Measurements from ENCODE around the gene FBN3. TPM values are rescaled to one million over a fixed set of nuclear protein-coding genes. Genes with fewer than 3 reads are reported as not detected.

FBN3 gene
- total RNA-seq, 1 donor from 2014 or later = not detected

DNA sequence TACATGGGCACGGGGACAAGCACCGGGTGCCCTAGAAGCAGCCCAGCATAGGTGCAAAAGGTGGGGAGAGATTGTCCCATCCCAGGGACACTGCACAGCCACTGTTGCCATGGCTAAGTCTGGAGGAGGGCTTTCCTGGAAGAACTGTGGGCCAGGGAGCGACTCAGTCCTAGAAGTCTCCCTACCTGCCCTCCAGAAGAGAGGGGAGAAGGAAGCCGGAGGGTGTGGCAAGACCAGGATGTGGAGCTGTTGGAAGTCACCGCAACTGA is 2.3 kb upstream of the FBN3 start:
- no peak overlapping the region for H3K27ac ChIP-seq (replicated peaks)
- intact Hi-C loops (cut with micrococcal nuclease) = no loop called here
- no peak overlapping the region for H3K4me3 ChIP-seq
- no peaks in the 10 kb centered on the region for H3K9me3 ChIP-seq (replicated peaks)
- H3K36me3 ChIP-seq = no peaks in the 10 kb centered on the region
- DNase-seq = no peak
- TF ChIP-seq, protein P1, sequence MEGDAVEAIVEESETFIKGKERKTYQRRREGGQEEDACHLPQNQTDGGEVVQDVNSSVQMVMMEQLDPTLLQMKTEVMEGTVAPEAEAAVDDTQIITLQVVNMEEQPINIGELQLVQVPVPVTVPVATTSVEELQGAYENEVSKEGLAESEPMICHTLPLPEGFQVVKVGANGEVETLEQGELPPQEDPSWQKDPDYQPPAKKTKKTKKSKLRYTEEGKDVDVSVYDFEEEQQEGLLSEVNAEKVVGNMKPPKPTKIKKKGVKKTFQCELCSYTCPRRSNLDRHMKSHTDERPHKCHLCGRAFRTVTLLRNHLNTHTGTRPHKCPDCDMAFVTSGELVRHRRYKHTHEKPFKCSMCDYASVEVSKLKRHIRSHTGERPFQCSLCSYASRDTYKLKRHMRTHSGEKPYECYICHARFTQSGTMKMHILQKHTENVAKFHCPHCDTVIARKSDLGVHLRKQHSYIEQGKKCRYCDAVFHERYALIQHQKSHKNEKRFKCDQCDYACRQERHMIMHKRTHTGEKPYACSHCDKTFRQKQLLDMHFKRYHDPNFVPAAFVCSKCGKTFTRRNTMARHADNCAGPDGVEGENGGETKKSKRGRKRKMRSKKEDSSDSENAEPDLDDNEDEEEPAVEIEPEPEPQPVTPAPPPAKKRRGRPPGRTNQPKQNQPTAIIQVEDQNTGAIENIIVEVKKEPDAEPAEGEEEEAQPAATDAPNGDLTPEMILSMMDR (IDR thresholded peaks at IDR 0.05; ENCODE audit: borderline replicate concordance) = no peak
- H3K4me1 ChIP-seq = peaks cover 28% of the 10 kb centered on the region
- peaks cover 55% of the 10 kb centered on the region for H3K27me3 ChIP-seq (ENCODE audit: low read depth)

DNA sequence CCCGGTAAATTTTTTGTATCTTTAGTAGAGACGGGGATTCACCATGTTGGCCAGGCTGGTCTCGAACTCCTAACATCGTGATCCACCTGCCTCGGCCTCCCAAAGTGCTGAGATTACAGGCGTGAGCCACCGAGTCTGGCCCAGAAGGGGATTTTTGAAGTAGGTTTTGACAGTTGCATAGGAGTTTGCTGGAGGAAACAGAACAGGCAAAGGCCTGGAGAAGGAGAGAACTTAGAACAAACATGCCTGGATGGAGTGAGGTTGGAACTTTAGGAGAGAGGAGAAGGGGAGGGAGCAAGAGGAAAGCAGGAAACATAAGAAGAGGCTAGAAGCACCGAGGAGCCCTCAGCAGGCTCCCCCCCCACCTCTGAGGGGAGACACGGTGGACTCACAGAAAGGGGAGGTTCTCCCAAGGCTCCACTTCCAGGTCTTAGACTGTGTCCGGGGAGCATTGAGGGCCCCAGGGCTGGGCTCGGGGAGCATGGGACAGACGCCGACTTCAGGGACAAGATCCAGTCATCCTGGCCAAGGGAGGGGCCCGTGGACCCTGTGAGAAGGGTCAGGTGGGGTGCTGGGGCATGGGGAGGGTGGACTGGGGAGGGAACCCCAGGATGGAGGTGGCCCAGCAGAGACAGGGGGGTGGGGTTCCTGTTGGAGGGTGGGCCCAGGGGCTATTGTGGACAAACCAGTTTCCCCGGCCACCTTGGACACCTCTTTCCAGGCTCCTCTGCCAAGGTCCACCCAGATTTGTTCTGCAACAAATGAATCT is 1.8 kb upstream of the FBN3 start:
- peaks cover 60% of the 10 kb centered on the region for H3K27me3 ChIP-seq (ENCODE audit: low read depth)
- H3K27ac ChIP-seq (replicated peaks) = no peak overlapping the region
- DNase-seq = no peak
- TF ChIP-seq, protein P1 (IDR thresholded peaks at IDR 0.05; ENCODE audit: borderline replicate concordance) = no peak
- H3K36me3 ChIP-seq = no peaks in the 10 kb centered on the region
- intact Hi-C loops (cut with micrococcal nuclease) = no loop called here
- H3K4me1 ChIP-seq = peaks cover 28% of the 10 kb centered on the region
- no peaks in the 10 kb centered on the region for H3K9me3 ChIP-seq (replicated peaks)
- H3K4me3 ChIP-seq = no peak overlapping the region

DNA sequence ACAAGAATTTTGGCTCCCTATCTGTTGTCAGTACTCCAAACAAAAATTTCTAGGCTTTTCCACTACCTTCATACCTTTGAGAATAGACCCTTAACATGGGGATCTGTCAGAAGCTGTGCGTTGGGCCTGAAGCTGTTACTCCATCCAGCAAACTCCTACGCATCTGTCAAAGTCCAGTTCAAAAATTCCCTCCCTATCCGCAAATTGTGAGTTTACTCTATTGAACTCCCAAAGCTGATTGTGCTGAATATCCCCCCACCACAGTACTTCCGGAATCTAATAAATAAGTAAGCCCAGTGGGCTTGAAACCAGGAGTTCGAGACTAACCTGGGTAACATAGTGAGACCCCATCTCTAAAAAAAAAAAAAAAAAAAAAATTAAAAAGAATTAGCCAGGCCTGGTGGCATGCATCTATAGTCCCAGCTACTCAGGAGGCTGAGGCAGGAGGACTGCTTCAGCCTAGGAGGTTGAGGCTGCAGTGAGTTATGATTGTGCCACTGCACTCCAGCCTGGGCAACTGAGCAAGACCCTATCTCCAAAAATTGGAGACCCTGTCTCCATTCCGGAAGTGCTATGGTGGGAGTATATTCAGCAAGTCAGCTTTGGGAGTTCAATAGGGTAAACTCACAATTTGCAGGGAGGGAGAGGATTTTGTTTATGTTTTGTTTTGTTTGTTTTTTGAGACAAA is 930 bp upstream of the FBN3 start:
- TF ChIP-seq, protein P1 (IDR thresholded peaks at IDR 0.05; ENCODE audit: borderline replicate concordance) = no peak
- H3K4me3 ChIP-seq = no peak overlapping the region
- peaks cover 28% of the 10 kb centered on the region for H3K4me1 ChIP-seq
- no peak for DNase-seq
- no peaks in the 10 kb centered on the region for H3K36me3 ChIP-seq
- no peaks in the 10 kb centered on the region for H3K9me3 ChIP-seq (replicated peaks)
- H3K27me3 ChIP-seq (ENCODE audit: low read depth) = peaks cover 68% of the 10 kb centered on the region
- intact Hi-C loops (cut with micrococcal nuclease) = no loop called here
- H3K27ac ChIP-seq (replicated peaks) = no peak overlapping the region

DNA sequence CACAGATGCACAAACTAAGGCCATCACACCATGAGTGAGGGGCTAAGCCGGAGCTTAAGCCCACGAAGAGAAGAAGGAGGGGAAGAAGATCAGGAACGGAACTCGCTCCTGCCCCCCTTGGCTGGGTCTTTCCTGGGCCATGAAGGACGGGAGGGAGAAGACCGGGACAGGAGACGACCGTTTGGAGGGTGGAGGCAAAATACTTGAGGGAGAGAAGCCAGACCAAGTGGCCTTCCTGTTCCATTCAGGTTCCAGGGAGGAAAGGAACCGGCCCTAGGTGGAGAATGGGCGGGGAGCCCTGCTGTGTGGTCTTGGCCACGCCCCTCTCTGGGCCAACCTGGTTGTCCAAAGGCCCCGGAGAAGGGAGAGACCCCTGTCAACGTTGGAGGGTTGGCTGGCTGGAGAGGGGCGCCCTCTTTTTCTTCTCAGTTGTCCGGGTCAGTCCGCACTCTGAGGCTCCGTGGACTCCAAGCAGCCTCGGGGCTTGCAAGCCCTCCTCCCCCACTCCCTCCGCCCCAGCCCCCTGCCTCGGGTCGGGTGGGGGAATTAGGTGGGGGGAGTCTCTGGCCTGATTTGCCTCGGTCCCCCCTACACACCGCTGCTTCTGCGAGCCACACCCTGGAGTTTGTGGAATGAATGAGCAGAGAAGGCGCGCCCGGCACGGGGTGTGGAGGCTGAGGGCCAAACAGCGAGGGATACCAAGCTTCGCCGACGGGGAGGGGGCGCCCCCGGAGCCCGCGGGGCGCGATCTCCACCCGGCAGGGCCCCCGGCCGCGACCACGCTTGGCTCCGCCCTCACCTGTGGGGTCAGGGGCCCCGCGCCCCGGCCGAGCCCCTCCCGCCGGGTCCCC is 757 bp downstream of the FBN3 start:
- intact Hi-C loops (cut with micrococcal nuclease) = no loop called here
- Histone ChIP-seq H3K27me3 (ENCODE audit: low read depth) (peaks cover 81% of the 10 kb centered on the region), H3K4me3 (peak overlapping the region; percentile 53), H3K9me3 (replicated peaks) (no peaks in the 10 kb centered on the region), H3K27ac (replicated peaks) (no peak overlapping the region), H3K36me3 (no peaks in the 10 kb centered on the region), H3K4me1 (peaks cover 15% of the 10 kb centered on the region)
- no peak for DNase-seq
- TF ChIP-seq, protein P1 (IDR thresholded peaks at IDR 0.05; ENCODE audit: borderline replicate concordance) = no peak

DNA sequence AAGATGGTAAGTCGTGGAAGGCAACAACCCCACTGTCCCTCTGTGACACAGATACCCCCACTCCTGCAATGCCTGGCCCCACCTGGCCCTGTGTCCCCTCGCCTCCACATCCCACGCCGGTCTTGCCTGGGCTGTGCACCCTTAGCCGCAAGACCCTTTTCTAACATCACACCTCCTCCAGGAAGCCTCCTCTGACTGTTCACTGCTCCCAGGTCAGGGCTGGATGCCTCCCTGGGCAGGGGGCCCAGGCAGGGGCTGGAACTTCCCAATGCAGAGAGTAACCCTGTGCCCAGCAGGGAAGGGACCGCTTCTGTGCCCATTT is 1.3 kb downstream of the FBN3 start:
- intact Hi-C loops (cut with micrococcal nuclease) = no loop called here

More for the DNA sequence above, 1.3 kb downstream of the FBN3 start:
- Histone ChIP-seq H3K27ac (replicated peaks) (no peak overlapping the region), H3K36me3 (no peaks in the 10 kb centered on the region), H3K4me1 (peaks cover 15% of the 10 kb centered on the region), H3K27me3 (ENCODE audit: low read depth) (peaks cover 81% of the 10 kb centered on the region), H3K9me3 (replicated peaks) (no peaks in the 10 kb centered on the region), H3K4me3 (no peak overlapping the region)
- no peak for DNase-seq
- TF ChIP-seq, protein P1 (IDR thresholded peaks at IDR 0.05; ENCODE audit: borderline replicate concordance) = no peak

All from left ventricle myocardium inferior (tissue), 1 donor.